T-helper 2 cell treated with Interferon-gamma antibody and Interleukin-4, amounts not matched to agents 5 μg/mL and 100 μg/mL, for 36 hours (primary cell): Measurements from ENCODE around the gene PRR3.
"Not testable (repeated sequence)": the region's sequence is repeated elsewhere in the genome, so short reads cannot be mapped to it uniquely, and the experiment has no call there.

ENCODE experiments used
- DNase-seq: peaks from one replicate; pipeline ENCODE4 v3.0.0; 2021; ENCODE audit warnings: low spot score
- H3K27ac Mint-ChIP-seq: one replicate; pipeline ENCODE4 v1.8.0; 2021; ENCODE audit warnings: mild to moderate bottlenecking, mixed read lengths
- H3K27me3 Mint-ChIP-seq: one replicate; pipeline ENCODE4 v1.8.0; 2021; ENCODE audit warnings: low read depth, mixed read lengths
- H3K36me3 Mint-ChIP-seq: one replicate; pipeline ENCODE4 v1.8.0; 2021; ENCODE audit warnings: low read depth, mixed read lengths
- H3K4me1 Mint-ChIP-seq: one replicate; pipeline ENCODE4 v1.8.0; 2021; ENCODE audit warnings: low read depth, mixed read lengths
- H3K4me3 Mint-ChIP-seq: one replicate; pipeline ENCODE4 v1.8.0; 2022; ENCODE audit warnings: mild to moderate bottlenecking, moderate library complexity, mixed read lengths
- H3K9me3 Mint-ChIP-seq: one replicate; pipeline ENCODE4 v1.8.0; 2021; ENCODE audit warnings: mixed read lengths

The PRR3 gene

GRCh38 chr6:30571075-30571761 is 14.1 kb downstream of the PRR3 start, which contains the start of gene ABCF1:
ABCF1 (plus strand) TSS chr6:30571442; CDS start chr6:30571488, 46 bp downstream.
- Mint-ChIP-seq H3K9me3 (no peaks in the 10 kb centered on the region), H3K27me3 (no peaks in the 10 kb centered on the region), H3K4me3 (peak within 1 kb of the TSS; percentile 98), H3K36me3 (peaks cover 22% of the 10 kb centered on the region), H3K27ac (peak within 1 kb of the TSS; percentile 99), H3K4me1 (peaks cover 45% of the 10 kb centered on the region)
- DNase-seq = peak; percentile 100

- no peak for DNase-seq
- H3K27ac Mint-ChIP-seq = peak overlapping the region; percentile 99
- H3K36me3 Mint-ChIP-seq = peaks cover 26% of the 10 kb centered on the region
- peak overlapping the region; percentile 98 for H3K4me3 Mint-ChIP-seq
- peaks cover 49% of the 10 kb centered on the region for H3K4me1 Mint-ChIP-seq
- H3K9me3 Mint-ChIP-seq = no peaks in the 10 kb centered on the region
- no peaks in the 10 kb centered on the region for H3K27me3 Mint-ChIP-seq
Measured at GRCh38 chr6:30571762-30572082, 14.6 kb downstream of the PRR3 start.

DNA sequence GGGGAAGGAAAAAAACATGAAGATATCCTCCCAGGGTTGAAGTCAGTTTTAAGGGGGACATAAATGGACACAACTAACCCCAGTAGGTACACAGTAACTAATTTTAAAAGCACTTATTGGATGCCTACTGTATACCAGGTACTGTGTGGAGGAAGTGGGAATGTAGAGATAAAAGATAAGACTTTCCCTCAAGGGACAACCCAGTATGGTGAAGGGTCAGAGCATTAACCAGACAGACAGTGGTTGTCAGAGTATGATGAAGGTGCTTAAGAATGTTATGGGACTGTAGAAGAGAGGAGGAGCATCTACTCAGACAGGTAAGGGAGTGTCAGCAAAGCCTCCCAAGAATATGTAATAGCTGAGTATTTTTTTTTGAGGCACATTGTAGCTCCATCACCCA is 15.1 kb downstream of the PRR3 start:
- H3K27me3 Mint-ChIP-seq = no peaks in the 10 kb centered on the region
- H3K27ac Mint-ChIP-seq = peak overlapping the region; percentile 99
- peaks cover 30% of the 10 kb centered on the region for H3K36me3 Mint-ChIP-seq
- H3K4me3 Mint-ChIP-seq = peak overlapping the region; percentile 98
- peaks cover 49% of the 10 kb centered on the region for H3K4me1 Mint-ChIP-seq
- no peak for DNase-seq
- no peaks in the 10 kb centered on the region for H3K9me3 Mint-ChIP-seq

GRCh38 chr6:30573113-30573512 is 16.0 kb downstream of the PRR3 start:
- Mint-ChIP-seq H3K27ac (peak overlapping the region; percentile 55), H3K4me3 (peak overlapping the region; percentile 98), H3K36me3 (peaks cover 40% of the 10 kb centered on the region), H3K27me3 (no peaks in the 10 kb centered on the region), H3K4me1 (peaks cover 49% of the 10 kb centered on the region), H3K9me3 (no peaks in the 10 kb centered on the region)
- DNase-seq = no peak

DNA sequence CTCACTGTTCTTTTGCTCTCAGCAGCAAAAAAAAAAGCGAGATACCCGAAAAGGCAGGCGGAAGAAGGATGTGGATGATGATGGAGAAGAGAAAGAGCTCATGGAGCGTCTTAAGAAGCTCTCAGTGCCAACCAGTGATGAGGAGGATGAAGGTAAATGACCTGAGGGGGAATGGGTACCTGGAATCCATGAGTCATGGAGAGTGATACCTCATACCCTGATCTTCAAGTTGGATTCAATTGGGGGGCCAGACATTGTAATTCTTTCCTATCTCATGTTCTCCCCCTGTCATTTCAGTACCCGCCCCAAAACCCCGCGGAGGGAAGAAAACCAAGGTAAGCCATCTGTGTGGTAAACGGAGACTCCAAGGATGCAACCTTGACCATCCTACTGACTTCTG is 21.0 kb downstream of the PRR3 start:
- peaks cover 22% of the 10 kb centered on the region for H3K4me1 Mint-ChIP-seq
- H3K36me3 Mint-ChIP-seq = peaks cover 62% of the 10 kb centered on the region
- H3K4me3 Mint-ChIP-seq = no peak overlapping the region
- no peak overlapping the region for H3K27ac Mint-ChIP-seq
- no peaks in the 10 kb centered on the region for H3K9me3 Mint-ChIP-seq
- no peaks in the 10 kb centered on the region for H3K27me3 Mint-ChIP-seq
- DNase-seq = no peak

DNA sequence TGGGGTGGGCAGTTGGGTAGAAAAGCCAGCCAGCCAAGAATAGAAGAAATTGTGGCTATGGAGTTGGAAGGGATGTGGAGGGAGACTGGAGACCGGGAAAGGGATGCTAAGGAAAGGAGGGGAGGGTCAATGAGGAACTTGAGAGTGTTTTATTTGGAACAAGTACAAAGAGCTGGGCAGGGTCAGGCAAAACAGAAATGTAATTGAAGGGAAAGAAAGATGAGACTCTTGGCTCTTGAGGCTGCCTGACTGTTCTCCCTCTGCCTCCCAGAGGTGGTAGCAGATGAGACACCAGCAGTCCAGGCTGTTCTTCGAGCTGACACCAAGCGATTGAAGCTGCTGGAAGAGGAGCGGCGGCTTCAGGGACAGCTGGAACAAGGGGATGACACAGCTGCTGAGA is 26.8 kb downstream of the PRR3 start:
- Mint-ChIP-seq H3K27ac (peak overlapping the region; percentile 41), H3K36me3 (peaks cover 72% of the 10 kb centered on the region), H3K27me3 (no peaks in the 10 kb centered on the region), H3K4me1 (no peaks in the 10 kb centered on the region), H3K4me3 (no peak overlapping the region), H3K9me3 (no peaks in the 10 kb centered on the region)
- DNase-seq = no peak

DNA sequence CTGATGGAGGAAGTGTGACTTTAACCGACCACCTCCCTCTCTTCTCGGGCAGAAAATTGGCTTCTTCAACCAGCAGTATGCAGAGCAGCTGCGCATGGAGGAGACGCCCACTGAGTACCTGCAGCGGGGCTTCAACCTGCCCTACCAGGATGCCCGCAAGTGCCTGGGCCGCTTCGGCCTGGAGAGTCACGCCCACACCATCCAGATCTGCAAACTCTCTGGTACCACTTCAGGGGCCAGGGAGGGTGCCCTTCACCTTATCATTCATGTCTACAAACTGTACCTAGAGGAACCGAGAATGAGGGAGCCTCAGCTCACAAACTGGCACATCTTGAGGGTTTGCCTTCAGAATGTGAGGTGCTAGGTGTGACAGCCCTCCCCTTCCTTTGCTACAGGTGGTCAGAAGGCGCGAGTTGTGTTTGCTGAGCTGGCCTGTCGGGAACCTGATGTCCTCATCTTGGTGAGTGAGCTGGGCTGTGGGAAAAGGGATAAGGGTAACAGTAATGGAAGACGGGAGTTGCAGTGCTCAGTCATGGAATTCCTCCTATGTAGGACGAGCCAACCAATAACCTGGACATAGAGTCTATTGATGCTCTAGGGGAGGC is 32.8 kb downstream of the PRR3 start:
- H3K27ac Mint-ChIP-seq = no peak overlapping the region
- no peaks in the 10 kb centered on the region for H3K27me3 Mint-ChIP-seq
- peaks cover 62% of the 10 kb centered on the region for H3K36me3 Mint-ChIP-seq

DNA sequence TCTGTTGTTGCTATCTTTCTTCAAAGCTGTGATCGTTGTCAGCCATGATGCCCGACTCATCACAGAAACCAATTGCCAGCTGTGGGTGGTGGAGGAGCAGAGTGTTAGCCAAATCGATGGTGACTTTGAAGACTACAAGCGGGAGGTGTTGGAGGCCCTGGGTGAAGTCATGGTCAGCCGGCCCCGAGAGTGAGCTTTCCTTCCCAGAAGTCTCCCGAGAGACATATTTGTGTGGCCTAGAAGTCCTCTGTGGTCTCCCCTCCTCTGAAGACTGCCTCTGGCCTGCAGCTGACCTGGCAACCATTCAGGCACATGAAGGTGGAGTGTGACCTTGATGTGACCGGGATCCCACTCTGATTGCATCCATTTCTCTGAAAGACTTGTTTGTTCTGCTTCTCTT is 33.4 kb downstream of the PRR3 start:
- H3K27me3 Mint-ChIP-seq = no peaks in the 10 kb centered on the region
- DNase-seq = no peak
- no peaks in the 10 kb centered on the region for H3K4me1 Mint-ChIP-seq
- no peak overlapping the region for H3K27ac Mint-ChIP-seq
- H3K36me3 Mint-ChIP-seq = peaks cover 60% of the 10 kb centered on the region
- H3K4me3 Mint-ChIP-seq = no peak overlapping the region
- no peaks in the 10 kb centered on the region for H3K9me3 Mint-ChIP-seq

More for the DNA sequence above, 32.8 kb downstream of the PRR3 start:
- no peak for DNase-seq
- Mint-ChIP-seq H3K4me3 (no peak overlapping the region), H3K9me3 (no peaks in the 10 kb centered on the region), H3K4me1 (no peaks in the 10 kb centered on the region)

DNA sequence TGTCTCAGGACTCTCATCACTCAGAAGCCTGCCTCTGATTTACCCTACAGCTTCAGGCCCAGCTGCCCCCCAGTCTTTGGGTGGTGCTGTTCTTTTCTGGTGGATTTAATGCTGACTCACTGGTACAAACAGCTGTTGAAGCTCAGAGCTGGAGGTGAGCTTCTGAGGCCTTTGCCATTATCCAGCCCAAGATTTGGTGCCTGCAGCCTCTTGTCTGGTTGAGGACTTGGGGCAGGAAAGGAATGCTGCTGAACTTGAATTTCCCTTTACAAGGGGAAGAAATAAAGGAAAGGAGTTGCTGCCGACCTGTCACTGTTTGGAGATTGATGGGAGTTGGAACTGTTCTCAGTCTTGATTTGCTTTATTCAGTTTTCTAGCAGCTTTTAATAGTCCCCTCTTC is 33.9 kb downstream of the PRR3 start:
- no peak for DNase-seq
- Mint-ChIP-seq H3K9me3 (no peaks in the 10 kb centered on the region), H3K36me3 (peaks cover 57% of the 10 kb centered on the region), H3K27me3 (no peaks in the 10 kb centered on the region), H3K4me1 (no peaks in the 10 kb centered on the region), H3K4me3 (no peak overlapping the region), H3K27ac (no peak overlapping the region)

- DNase-seq = no peak
Measured at GRCh38 chr6:30592287-30592686, 35.2 kb downstream of the PRR3 start.

GRCh38 chr6:30597315-30598144 is 40.4 kb downstream of the PRR3 start:
- not testable (repeated sequence) for H3K4me3 Mint-ChIP-seq, H3K4me1 Mint-ChIP-seq, H3K9me3 Mint-ChIP-seq, H3K27me3 Mint-ChIP-seq
- Mint-ChIP-seq H3K36me3 (peaks cover 37% of the 10 kb centered on the region), H3K27ac (peak overlapping the region; percentile 73)
- peak; percentile 64 for DNase-seq

More at GRCh38 chr6:30592287-30592686, 35.2 kb downstream of the PRR3 start:
- no peaks in the 10 kb centered on the region for H3K9me3 Mint-ChIP-seq
- peaks cover 50% of the 10 kb centered on the region for H3K36me3 Mint-ChIP-seq
- H3K27ac Mint-ChIP-seq = no peak overlapping the region
- H3K4me1 Mint-ChIP-seq = peaks cover 2% of the 10 kb centered on the region
- no peak overlapping the region for H3K4me3 Mint-ChIP-seq
- H3K27me3 Mint-ChIP-seq = no peaks in the 10 kb centered on the region

DNA sequence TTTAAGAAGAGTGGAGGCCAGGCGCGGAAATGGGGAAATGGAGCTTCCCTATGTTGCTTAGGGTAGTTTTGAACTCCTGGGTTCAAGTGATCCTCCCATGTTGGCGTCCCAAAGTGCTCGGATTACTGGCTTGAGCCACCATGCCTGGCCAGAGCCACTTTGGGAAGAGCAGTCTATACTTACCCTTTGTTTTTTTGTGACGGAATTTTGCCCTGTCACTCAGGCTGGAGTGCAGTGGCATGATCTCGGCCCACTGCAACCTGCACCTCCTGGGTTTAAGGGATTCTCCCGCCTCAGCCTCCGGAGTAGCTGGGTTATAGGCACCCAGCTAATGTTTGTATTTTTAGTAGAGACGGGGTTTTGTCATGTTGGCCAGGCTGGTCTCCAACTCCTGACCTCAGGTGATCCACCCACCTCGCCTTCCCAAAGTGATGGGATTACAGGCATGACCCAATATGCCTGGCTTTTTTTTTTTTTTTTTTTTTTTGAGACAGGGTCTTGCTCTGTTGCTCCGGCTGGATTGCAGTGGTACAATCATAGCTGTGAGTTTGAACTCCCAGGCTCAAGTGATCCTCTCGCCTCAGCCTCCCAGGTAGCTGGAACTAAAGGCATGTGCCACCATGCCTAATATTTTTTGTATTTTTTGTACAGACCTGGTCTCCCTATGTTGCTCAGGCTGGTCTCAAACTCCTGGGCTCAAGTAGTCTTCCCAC is 42.0 kb downstream of the PRR3 start:
- H3K4me3 Mint-ChIP-seq = no peak overlapping the region
- no peaks in the 10 kb centered on the region for H3K9me3 Mint-ChIP-seq
- H3K36me3 Mint-ChIP-seq = peaks cover 48% of the 10 kb centered on the region
- H3K4me1 Mint-ChIP-seq = peaks cover 2% of the 10 kb centered on the region
- DNase-seq = no peak
- H3K27ac Mint-ChIP-seq = no peak overlapping the region
- no peaks in the 10 kb centered on the region for H3K27me3 Mint-ChIP-seq

- Mint-ChIP-seq H3K4me1 (peaks cover 2% of the 10 kb centered on the region), H3K9me3 (no peaks in the 10 kb centered on the region), H3K36me3 (peaks cover 50% of the 10 kb centered on the region), H3K4me3 (no peak overlapping the region), H3K27me3 (no peaks in the 10 kb centered on the region), H3K27ac (no peak overlapping the region)
- DNase-seq = no peak
Measured at GRCh38 chr6:30599625-30600324, 42.7 kb downstream of the PRR3 start.
